ENCODE measurements around the gene TNC.

GRCh38 chr9:115022760-115023434, 95.1 kb downstream of the TNC start:
- TF ChIP-seq POLR2AphosphoS5 (IDR thresholded peaks at IDR 0.05) (no peak), EP300 (IDR thresholded peaks at IDR 0.05) (no peak), POLR2A (IDR thresholded peaks at IDR 0.05) (no peak)
- TF ChIP-seq, protein P1, sequence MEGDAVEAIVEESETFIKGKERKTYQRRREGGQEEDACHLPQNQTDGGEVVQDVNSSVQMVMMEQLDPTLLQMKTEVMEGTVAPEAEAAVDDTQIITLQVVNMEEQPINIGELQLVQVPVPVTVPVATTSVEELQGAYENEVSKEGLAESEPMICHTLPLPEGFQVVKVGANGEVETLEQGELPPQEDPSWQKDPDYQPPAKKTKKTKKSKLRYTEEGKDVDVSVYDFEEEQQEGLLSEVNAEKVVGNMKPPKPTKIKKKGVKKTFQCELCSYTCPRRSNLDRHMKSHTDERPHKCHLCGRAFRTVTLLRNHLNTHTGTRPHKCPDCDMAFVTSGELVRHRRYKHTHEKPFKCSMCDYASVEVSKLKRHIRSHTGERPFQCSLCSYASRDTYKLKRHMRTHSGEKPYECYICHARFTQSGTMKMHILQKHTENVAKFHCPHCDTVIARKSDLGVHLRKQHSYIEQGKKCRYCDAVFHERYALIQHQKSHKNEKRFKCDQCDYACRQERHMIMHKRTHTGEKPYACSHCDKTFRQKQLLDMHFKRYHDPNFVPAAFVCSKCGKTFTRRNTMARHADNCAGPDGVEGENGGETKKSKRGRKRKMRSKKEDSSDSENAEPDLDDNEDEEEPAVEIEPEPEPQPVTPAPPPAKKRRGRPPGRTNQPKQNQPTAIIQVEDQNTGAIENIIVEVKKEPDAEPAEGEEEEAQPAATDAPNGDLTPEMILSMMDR (IDR thresholded peaks at IDR 0.05) = no peak

Data from suprapubic skin (tissue), 4 donors.